CD14-positive monocyte (primary cell): Measurements from ENCODE around the gene CEP55. TPM values are rescaled to one million over a fixed set of nuclear protein-coding genes. Genes with fewer than 3 reads are reported as not detected.

Experiments used
- DNase-seq, 3 donors: peaks; one replicate each; pipeline ENCODE4 v3.0.0-alpha.2; 2011 to 2022
- H2AFZ ChIP-seq: 2 replicates; pipeline ENCODE4 v1.6.0; 2012; ENCODE audit warnings: mild to moderate bottlenecking, low read depth, low read length, inconsistent platforms; ENCODE audit not compliant: insufficient read depth, poor library complexity, severe bottlenecking
- H3K27ac ChIP-seq, 2 donors: 1 replicate in 1 of 2; 2 replicates in 1 of 2; pipeline ENCODE4 v1.5.1; 2012 to 2013; ENCODE audit warnings: low read length in 2 of 2, control low read depth in 1 of 2, inconsistent platforms in 1 of 2, low read depth in 1 of 2, mild to moderate bottlenecking in 1 of 2
- H3K27me3 ChIP-seq, 2 donors: one replicate each; pipeline versions ENCODE4 v1.6.0 to v1.6.1; 2011 to 2013; ENCODE audit warnings: low read length in 2 of 2; ENCODE audit not compliant: control insufficient read depth in 2 of 2, insufficient read depth in 2 of 2
- H3K36me3 ChIP-seq, 2 donors: replicated peaks in 1 of 2; 1 replicate in 1 of 2; 2 replicates in 1 of 2; pipeline versions ENCODE4 v1.5.1 to v1.6.1; 2012 to 2013; ENCODE audit warnings: low read length in 2 of 2, control low read depth in 1 of 2, inconsistent platforms in 1 of 2, mild to moderate bottlenecking in 1 of 2; ENCODE audit not compliant: insufficient read depth in 2 of 2, control insufficient read depth in 1 of 2
- H3K4me1 ChIP-seq, 2 donors: 1 replicate in 1 of 2; 2 replicates in 1 of 2; pipeline versions ENCODE4 v1.5.1 to v1.6.1; 2012 to 2013; ENCODE audit warnings: low read length in 2 of 2, control low read depth in 1 of 2, inconsistent platforms in 1 of 2, mild to moderate bottlenecking in 1 of 2, moderate library complexity in 1 of 2; ENCODE audit not compliant: insufficient read depth in 2 of 2, control insufficient read depth in 1 of 2
- H3K4me2 ChIP-seq: replicated peaks from 2 replicates; pipeline ENCODE3; 2012; ENCODE audit warnings: low read length, moderate library complexity, mild to moderate bottlenecking; ENCODE audit not compliant: poor library complexity, severe bottlenecking; ENCODE audit errors: extremely low read depth
- H3K4me3 ChIP-seq, 3 experiments: fragments of 200-600 bp in 1 of 3; sonication (generic) in 1 of 3; replicated peaks in 1 of 3; 1 replicate in 2 of 3; 2 replicates in 1 of 3; pipeline ENCODE4 v1.5.1; 2011 to 2013; ENCODE audit warnings: low read length in 3 of 3, mild to moderate bottlenecking in 3 of 3, control low read depth in 2 of 3, low read depth in 2 of 3, inconsistent platforms in 1 of 3, moderate library complexity in 1 of 3
- H3K79me2 ChIP-seq: 2 replicates; pipeline ENCODE4 v1.6.0; 2012; ENCODE audit warnings: mild to moderate bottlenecking, control low read depth, inconsistent platforms, low read length, moderate library complexity; ENCODE audit not compliant: insufficient read depth
- H3K9ac ChIP-seq: 2 replicates; pipeline ENCODE4 v1.6.0; 2017; ENCODE audit warnings: low read length, mild to moderate bottlenecking; ENCODE audit not compliant: insufficient read depth, poor library complexity, severe bottlenecking
- H3K9me3 ChIP-seq, 2 donors: replicated peaks in 1 of 2; 1 replicate in 1 of 2; 2 replicates in 1 of 2; pipeline versions ENCODE4 v1.5.1 to v1.6.1; 2012 to 2013; ENCODE audit warnings: low read length in 2 of 2, control low read depth in 1 of 2; ENCODE audit not compliant: control insufficient read depth in 1 of 2, insufficient read depth in 1 of 2
- H4K20me1 ChIP-seq: 2 replicates; pipeline ENCODE4 v1.6.0; 2012; ENCODE audit warnings: mild to moderate bottlenecking, low read length, control low read depth, moderate library complexity; ENCODE audit not compliant: insufficient read depth
- H3K27ac Mint-ChIP-seq, 7 donors: one replicate each; pipeline ENCODE4 v1.8.0; 2020; ENCODE audit warnings: mild to moderate bottlenecking in 7 of 7, mixed read lengths in 7 of 7, moderate library complexity in 6 of 7, inconsistent platforms in 2 of 7
- H3K27me3 Mint-ChIP-seq, 3 donors: one replicate each; pipeline ENCODE4 v1.8.0; 2021 to 2022; ENCODE audit warnings: low read depth in 3 of 3, mild to moderate bottlenecking in 3 of 3, mixed read lengths in 3 of 3, moderate library complexity in 3 of 3, inconsistent platforms in 1 of 3
- H3K36me3 Mint-ChIP-seq, 2 donors: one replicate each; pipeline ENCODE4 v1.8.0; 2020; ENCODE audit warnings: mixed read lengths in 2 of 2, inconsistent platforms in 1 of 2, mild to moderate bottlenecking in 1 of 2
- H3K4me1 Mint-ChIP-seq: one replicate; pipeline ENCODE4 v1.8.0; 2020; ENCODE audit warnings: mild to moderate bottlenecking, mixed read lengths
- H3K4me3 Mint-ChIP-seq, 2 donors: one replicate each; pipeline ENCODE4 v1.8.0; 2020; ENCODE audit warnings: mild to moderate bottlenecking in 2 of 2, mixed read lengths in 2 of 2, moderate library complexity in 1 of 2
- H3K9me3 Mint-ChIP-seq, 7 donors: one replicate each; pipeline ENCODE4 v1.8.0; 2020 to 2022; ENCODE audit warnings: mixed read lengths in 7 of 7, mild to moderate bottlenecking in 6 of 7, moderate library complexity in 6 of 7, inconsistent platforms in 2 of 7
- WGBS: methylation state at CpG from one replicate; pipeline ENCODE4 v1.1.5; 2013; ENCODE audit warnings: missing lambda C conversion rate; ENCODE audit not compliant: insufficient coverage; 5-methylcytosine and 5-hydroxymethylcytosine counted together
- intact Hi-C, 2 donors: fragments of 100-400 bp; cut with micrococcal nuclease; formaldehyde crosslinking; loops; one replicate each; pipeline versions ENCODE4 v1.15.0 to v1.15.1; 2023
- polyA plus RNA-seq, 3 donors: library from polyadenylated mRNA; depleted of rRNA in 1 of 3; unstranded in 2 of 3; stranded (reverse) in 1 of 3; fragments of 300-500 nt in 2 of 3; fragments of >200 nt in 1 of 3; fragmentation: Illumina TruSeq in 2 of 3; gene quantifications; 1 replicate in 2 of 3; 2 replicates in 1 of 3; pipeline ENCODE4 v1.2.3, GENCODE V29; 2012 to 2021
- TF ChIP-seq, protein P1 (sequence below): fragments of 200-600 bp; IDR thresholded peaks from one replicate; pipeline ENCODE4 v1.8.0; 2022; ENCODE audit warnings: antibody characterized with exemption, mild to moderate bottlenecking

CEP55 gene
- polyA plus RNA-seq, 3 donors = 0.05 to 0.26 TPM; not detected in 1

DNA sequence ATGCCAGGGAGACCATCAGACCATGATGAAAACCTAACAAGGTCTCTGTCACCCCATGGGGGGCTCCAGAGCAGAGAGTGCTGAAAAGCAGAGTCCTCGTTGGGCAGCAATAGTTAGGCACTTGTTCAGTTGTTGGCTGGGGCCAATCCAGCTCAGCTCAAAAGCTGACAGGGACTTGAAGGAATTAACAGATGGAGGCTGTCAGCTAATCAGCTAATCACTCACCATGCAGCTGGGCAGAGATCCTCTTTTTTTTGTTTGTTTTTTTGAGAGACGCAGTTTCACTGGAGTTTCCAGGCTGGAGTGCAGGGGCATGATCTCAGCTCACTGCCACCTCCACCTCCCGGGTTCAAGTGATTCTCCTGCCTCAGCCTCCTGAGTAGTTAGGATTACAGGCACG is 18.1 kb downstream of the CEP55 start:
- 93% methylated on average over 2 of the region's 4 CpGs for WGBS

DNA sequence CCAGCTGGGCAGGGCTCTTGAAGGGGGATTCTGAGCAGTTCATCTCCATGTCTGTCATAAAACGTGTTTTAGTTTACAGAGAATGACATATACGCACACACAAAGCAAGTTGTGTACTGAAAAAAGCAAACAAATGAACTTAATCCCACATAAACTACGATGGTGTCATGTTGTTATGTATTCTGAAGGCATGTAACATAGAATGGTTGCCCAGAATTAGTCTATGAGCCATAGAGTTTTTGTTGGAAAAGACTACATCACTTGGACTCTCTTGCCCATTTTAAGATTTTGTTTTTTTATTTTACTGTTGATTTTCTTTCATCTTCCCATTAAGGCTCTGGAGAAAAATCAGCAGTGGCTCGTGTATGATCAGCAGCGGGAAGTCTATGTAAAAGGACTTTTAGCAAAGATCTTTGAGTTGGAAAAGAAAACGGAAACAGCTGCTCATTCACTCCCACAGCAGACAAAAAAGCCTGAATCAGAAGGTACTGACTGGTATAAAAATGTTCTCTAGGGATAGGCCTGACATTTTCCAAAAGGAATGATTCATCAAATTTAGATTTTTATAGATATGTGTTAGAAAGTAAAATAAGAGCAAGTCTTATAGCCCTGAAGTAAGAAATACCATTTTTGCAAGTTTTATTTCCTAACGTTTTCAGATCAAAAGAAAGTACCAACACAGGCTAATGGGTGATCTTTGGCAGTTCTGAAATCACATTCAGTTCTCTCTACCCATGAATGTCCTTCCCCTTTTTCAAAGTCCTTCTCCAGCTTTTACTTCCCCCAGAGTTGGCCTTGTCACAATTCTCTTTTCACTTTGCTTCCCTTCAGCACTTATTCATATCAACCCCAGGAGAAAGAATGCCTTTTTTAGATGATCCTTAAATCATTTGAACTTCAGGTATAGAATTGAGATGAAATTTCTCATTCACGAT is 18.9 kb downstream of the CEP55 start:
- no peaks in the 10 kb centered on the region for H3K27me3 Mint-ChIP-seq
- intact Hi-C loops = loop anchor here in 1 of 2 donors (10.0 kb wide), 1 partner anchor 831 kb away; the partner anchor contains the start of gene HHEX
- peaks cover 12 to 24% of the 10 kb centered on the region in 2 donors for H3K36me3 Mint-ChIP-seq
- H3K27ac ChIP-seq = peak overlapping the region; percentile 68 to 87
- H3K9me3 ChIP-seq = no peaks in the 10 kb centered on the region
- peaks cover 9 to 22% of the 10 kb centered on the region in 2 donors for H3K36me3 ChIP-seq
- peaks cover 0 to 4% (median 0%) of the 10 kb centered on the region in 7 donors for H3K9me3 Mint-ChIP-seq
- peaks cover 3% of the 10 kb centered on the region for H4K20me1 ChIP-seq
- H3K27me3 ChIP-seq = no peaks in the 10 kb centered on the region
- H3K4me2 ChIP-seq = peak overlapping the region; percentile 72
- peaks cover 38% of the 10 kb centered on the region for H3K4me1 Mint-ChIP-seq
- peak overlapping the region in 1 of 2 donors; percentile 76 for H3K4me3 Mint-ChIP-seq
- H3K9ac ChIP-seq = peak overlapping the region; percentile 29
- H3K4me1 ChIP-seq = peaks cover 43 to 54% of the 10 kb centered on the region in 2 donors
- H3K27ac Mint-ChIP-seq = peak overlapping the region; percentile 82 to 98 (median 91)
- TF ChIP-seq, protein P1, sequence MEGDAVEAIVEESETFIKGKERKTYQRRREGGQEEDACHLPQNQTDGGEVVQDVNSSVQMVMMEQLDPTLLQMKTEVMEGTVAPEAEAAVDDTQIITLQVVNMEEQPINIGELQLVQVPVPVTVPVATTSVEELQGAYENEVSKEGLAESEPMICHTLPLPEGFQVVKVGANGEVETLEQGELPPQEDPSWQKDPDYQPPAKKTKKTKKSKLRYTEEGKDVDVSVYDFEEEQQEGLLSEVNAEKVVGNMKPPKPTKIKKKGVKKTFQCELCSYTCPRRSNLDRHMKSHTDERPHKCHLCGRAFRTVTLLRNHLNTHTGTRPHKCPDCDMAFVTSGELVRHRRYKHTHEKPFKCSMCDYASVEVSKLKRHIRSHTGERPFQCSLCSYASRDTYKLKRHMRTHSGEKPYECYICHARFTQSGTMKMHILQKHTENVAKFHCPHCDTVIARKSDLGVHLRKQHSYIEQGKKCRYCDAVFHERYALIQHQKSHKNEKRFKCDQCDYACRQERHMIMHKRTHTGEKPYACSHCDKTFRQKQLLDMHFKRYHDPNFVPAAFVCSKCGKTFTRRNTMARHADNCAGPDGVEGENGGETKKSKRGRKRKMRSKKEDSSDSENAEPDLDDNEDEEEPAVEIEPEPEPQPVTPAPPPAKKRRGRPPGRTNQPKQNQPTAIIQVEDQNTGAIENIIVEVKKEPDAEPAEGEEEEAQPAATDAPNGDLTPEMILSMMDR = no peak
- H3K4me3 ChIP-seq = peak overlapping the region in 2 of 3 experiments; percentile 9 to 62
- H2AFZ ChIP-seq = peak overlapping the region; percentile 75
- no CpG with 5 or more reads among the region's 8 CpGs for WGBS
- peaks cover 7% of the 10 kb centered on the region for H3K79me2 ChIP-seq
- peak; percentile 56 to 75 (median 63) for DNase-seq

More for the DNA sequence above, 18.1 kb downstream of the CEP55 start:
- Mint-ChIP-seq H3K4me3 (no peak overlapping the region), H3K9me3 (no peaks in the 10 kb centered on the region), H3K36me3 (peaks cover 9 to 20% of the 10 kb centered on the region in 2 donors), H3K27ac (peak overlapping the region; percentile 55 to 98 (median 91)), H3K4me1 (peaks cover 38% of the 10 kb centered on the region), H3K27me3 (no peaks in the 10 kb centered on the region)
- Histone ChIP-seq H4K20me1 (peaks cover 3% of the 10 kb centered on the region), H3K4me1 (peaks cover 43 to 54% of the 10 kb centered on the region in 2 donors), H3K36me3 (peaks cover 5 to 21% of the 10 kb centered on the region in 2 donors), H3K79me2 (peaks cover 7% of the 10 kb centered on the region), H3K4me2 (peak overlapping the region; percentile 72), H2AFZ (peak overlapping the region; percentile 75), H3K27ac (peak overlapping the region; percentile 68 to 87), H3K4me3 (peak overlapping the region in 1 of 3 experiments; percentile 62), H3K9ac (no peak overlapping the region), H3K27me3 (no peaks in the 10 kb centered on the region), H3K9me3 (no peaks in the 10 kb centered on the region)
- intact Hi-C loops = loop anchor here in 1 of 2 donors (10.0 kb wide), 1 partner anchor 830 kb away; the partner anchor contains the start of gene HHEX
- TF ChIP-seq, protein P1 = no peak
- peak in 1 of 3 donors; percentile 3 for DNase-seq
